ENCODE measurements around the gene PDXP. TPM values are rescaled to one million over a fixed set of nuclear protein-coding genes. Genes with fewer than 3 reads are reported as not detected.

Gene PDXP
- total RNA-seq, 2 experiments from 2014 or later: 1.5 TPM

GRCh38 chr22:37713761-37714160 is 55.2 kb downstream of the PDXP start:
- Histone ChIP-seq H3K4me1 (ENCODE audit: insufficient read depth, low read length) (no peaks in the 10 kb centered on the region), H3K9me3 (ENCODE audit: control insufficient read depth in 1 of 2, insufficient read depth in 1 of 2, low read length in 2 of 2) (no peaks in the 10 kb centered on the region), H3K36me3 (ENCODE audit: insufficient read depth, low read length) (no peaks in the 10 kb centered on the region), H3K27ac (ENCODE audit: low read depth in 1 of 2, low read length in 2 of 2) (no peak overlapping the region), H3K27me3 (ENCODE audit: control insufficient read depth in 1 of 2, insufficient read depth in 2 of 2, low read length in 2 of 2) (no peaks in the 10 kb centered on the region), H3K4me3 (ENCODE audit: low read length) (no peak overlapping the region)
- Mint-ChIP-seq H3K9me3 (no peaks in the 10 kb centered on the region), H3K36me3 (ENCODE audit: low read depth) (peaks cover 8% of the 10 kb centered on the region), H3K27ac (no peak overlapping the region), H3K4me3 (no peak overlapping the region), H3K27me3 (no peaks in the 10 kb centered on the region), H3K4me1 (ENCODE audit: low read depth) (no peaks in the 10 kb centered on the region)
- no peak for DNase-seq
- no peak for TF ChIP-seq CTCF (IDR thresholded peaks at IDR 0.05)
- ChIA-PET CTCF (no interaction called here), POLR2A (no interaction called here)
- no peak for ATAC-seq (ENCODE audit: poor library complexity)
- intact Hi-C loops (cut with DNase I, micrococcal nuclease): no loop called here

GRCh38 chr22:37714634-37715033 is 56.1 kb downstream of the PDXP start:
- Histone ChIP-seq H3K4me1 (ENCODE audit: insufficient read depth, low read length) (no peaks in the 10 kb centered on the region), H3K4me3 (ENCODE audit: low read length) (no peak overlapping the region), H3K9me3 (ENCODE audit: control insufficient read depth in 1 of 2, insufficient read depth in 1 of 2, low read length in 2 of 2) (no peaks in the 10 kb centered on the region), H3K36me3 (ENCODE audit: insufficient read depth, low read length) (no peaks in the 10 kb centered on the region), H3K27me3 (ENCODE audit: control insufficient read depth in 1 of 2, insufficient read depth in 2 of 2, low read length in 2 of 2) (no peaks in the 10 kb centered on the region), H3K27ac (ENCODE audit: low read depth in 1 of 2, low read length in 2 of 2) (no peak overlapping the region)
- CTCF ChIA-PET: no interaction called here
- DNase-seq (no peak), ATAC-seq (ENCODE audit: poor library complexity) (no peak)
- H3K27me3 Mint-ChIP-seq: no peaks in the 10 kb centered on the region
- no peaks in the 10 kb centered on the region for H3K9me3 Mint-ChIP-seq
- POLR2A ChIA-PET: no interaction called here
- no peak for TF ChIP-seq CTCF (IDR thresholded peaks at IDR 0.05)
- H3K27ac Mint-ChIP-seq: no peak overlapping the region
- H3K4me3 Mint-ChIP-seq: no peak overlapping the region
- intact Hi-C loops (cut with DNase I, micrococcal nuclease): no loop called here
- H3K36me3 Mint-ChIP-seq (ENCODE audit: low read depth): peaks cover 8% of the 10 kb centered on the region
- H3K4me1 Mint-ChIP-seq (ENCODE audit: low read depth): no peaks in the 10 kb centered on the region

GRCh38 chr22:37715760-37716159 is 57.2 kb downstream of the PDXP start:
- intact Hi-C loops (cut with DNase I, micrococcal nuclease): no loop called here
- Histone ChIP-seq H3K36me3 (ENCODE audit: insufficient read depth, low read length) (no peaks in the 10 kb centered on the region), H3K27me3 (ENCODE audit: control insufficient read depth in 1 of 2, insufficient read depth in 2 of 2, low read length in 2 of 2) (no peaks in the 10 kb centered on the region), H3K9me3 (ENCODE audit: control insufficient read depth in 1 of 2, insufficient read depth in 1 of 2, low read length in 2 of 2) (no peaks in the 10 kb centered on the region), H3K4me1 (ENCODE audit: insufficient read depth, low read length) (no peaks in the 10 kb centered on the region), H3K4me3 (ENCODE audit: low read length) (no peak overlapping the region), H3K27ac (ENCODE audit: low read depth in 1 of 2, low read length in 2 of 2) (no peak overlapping the region)
- no peaks in the 10 kb centered on the region for H3K4me1 Mint-ChIP-seq (ENCODE audit: low read depth)
- ATAC-seq (ENCODE audit: poor library complexity) (no peak), DNase-seq (no peak)
- no peak overlapping the region for H3K4me3 Mint-ChIP-seq
- no peak overlapping the region for H3K27ac Mint-ChIP-seq
- H3K36me3 Mint-ChIP-seq (ENCODE audit: low read depth): peaks cover 8% of the 10 kb centered on the region
- no peaks in the 10 kb centered on the region for H3K27me3 Mint-ChIP-seq
- ChIA-PET CTCF (no interaction called here), POLR2A (no interaction called here)
- H3K9me3 Mint-ChIP-seq: no peaks in the 10 kb centered on the region
- TF ChIP-seq CTCF (IDR thresholded peaks at IDR 0.05): no peak

Other genes with a start within 250 kb of the PDXP start
- gene ELFN2, start 231.2 kb upstream of the PDXP start, total RNA-seq: under 1 TPM; 0.05 to 0.20 TPM
- 10 to 100 TPM; 85.1 to 89.9 TPM for gene MFNG, start 172.3 kb upstream of the PDXP start, total RNA-seq
- gene CARD10, start 139.3 kb upstream of the PDXP start, total RNA-seq: under 1 TPM; 0.20 to 0.63 TPM
- gene CDC42EP1, start 98.2 kb upstream of the PDXP start, total RNA-seq: not detected
- gene LGALS2, start 78.6 kb upstream of the PDXP start, total RNA-seq: 1 to 10 TPM; 2.6 to 3.0 TPM
- gene GGA1, start 49.9 kb upstream of the PDXP start, total RNA-seq: 10 to 100 TPM; 57.0 to 60.9 TPM
- gene SH3BP1, start 19.1 kb upstream of the PDXP start, total RNA-seq: 10 to 100 TPM; 46.9 to 49.0 TPM
- gene LGALS1, start 16.9 kb downstream of the PDXP start, total RNA-seq: 10 to 100 TPM; 85.1 to 93.7 TPM
- gene NOL12, start 27.6 kb downstream of the PDXP start, total RNA-seq: 10 to 100 TPM; 24.3 to 26.2 TPM
- 10 to 100 TPM in 1 of 2 experiments, 1 to 10 TPM in 1; 9.0 to 10.1 TPM for gene TRIOBP, start 38.3 kb downstream of the PDXP start, total RNA-seq
- gene GCAT, start 149.2 kb downstream of the PDXP start, total RNA-seq: 1 to 10 TPM; 1.4 to 1.8 TPM
- gene GALR3, start 164.7 kb downstream of the PDXP start, total RNA-seq: not detected
- gene ANKRD54, start 185.6 kb downstream of the PDXP start, total RNA-seq: 10 to 100 TPM; 18.3 to 20.6 TPM
- gene EIF3L, start 190.7 kb downstream of the PDXP start, total RNA-seq: 100 to 1,000 TPM; 525 to 541 TPM
- gene MICALL1, start 247.6 kb downstream of the PDXP start, total RNA-seq: 10 to 100 TPM; 16.9 to 20.7 TPM